T-cell (primary cell): ENCODE data around the gene BFSP2. TPM values are rescaled to one million over a fixed set of nuclear protein-coding genes. Genes with fewer than 3 reads are reported as not detected.

Experiments used
- ATAC-seq, 4 experiments: fragments of 200-7000 bp in 3 of 4; fragments of 150-1000 bp in 1 of 4; cut with Tn5 transposase; replicated peaks in 1 of 4; 1 replicate in 3 of 4; 2 replicates in 1 of 4; pipeline ENCODE4 v1.10.0; 2021; ENCODE audit warnings: moderate library complexity in 3 of 4, mild to moderate bottlenecking in 2 of 4, moderate number of reproducible peaks in 1 of 4
- CTCF ChIA-PET, 2 donors: fragments of 300-600 bp; sonication (Branson Sonifier 250); formaldehyde crosslinking; loops; one replicate each; lab custom pipeline; 2022; ENCODE audit warnings: antibody characterized with exemption in 2 of 2; lab: Charles Lee
- POLR2A ChIA-PET, 2 donors: fragments of 300-600 bp; sonication (Branson Sonifier 250); formaldehyde crosslinking; loops; one replicate each; lab custom pipeline; 2022; ENCODE audit warnings: antibody characterized with exemption in 2 of 2; lab: Charles Lee
- DNase-seq, 35 experiments: peaks; one replicate each; pipeline versions ENCODE4 v3.0.0 to v3.0.0-alpha.2; 2013 to 2023
- H3K27ac ChIP-seq: one replicate; pipeline ENCODE4 v1.5.1; 2013; ENCODE audit warnings: low read length
- H3K27me3 ChIP-seq, 2 experiments: replicated peaks in 1 of 2; 1 replicate in 1 of 2; 2 replicates in 1 of 2; pipeline versions ENCODE4 v1.6.1 to v1.7.0; 2013; ENCODE audit warnings: low read length in 1 of 2, mixed read lengths in 1 of 2; ENCODE audit not compliant: control insufficient read depth in 2 of 2, insufficient read depth in 2 of 2; ENCODE audit errors: extremely low read depth in 1 of 2
- H3K36me3 ChIP-seq, 2 donors: 1 replicate in 1 of 2; 2 replicates in 1 of 2; pipeline versions ENCODE4 v1.6.1 to v1.7.0; 2013; ENCODE audit warnings: low read length in 1 of 2; ENCODE audit not compliant: control insufficient read depth in 2 of 2, insufficient read depth in 1 of 2; ENCODE audit errors: extremely low read depth in 1 of 2
- H3K4me1 ChIP-seq, 2 experiments: 1 replicate in 1 of 2; 2 replicates in 1 of 2; pipeline versions ENCODE4 v1.6.1 to v1.7.0; 2013; ENCODE audit warnings: low read length in 2 of 2, mixed read lengths in 1 of 2; ENCODE audit not compliant: insufficient read depth in 2 of 2, control insufficient read depth in 1 of 2; ENCODE audit errors: extremely low read depth in 1 of 2
- H3K4me3 ChIP-seq, 2 donors: 1 replicate in 1 of 2; 2 replicates in 1 of 2; pipeline versions ENCODE4 v1.5.1 to v1.7.0; 2013; ENCODE audit warnings: mild to moderate bottlenecking in 2 of 2, low read length in 1 of 2, moderate library complexity in 1 of 2; ENCODE audit not compliant: control insufficient read depth in 1 of 2; ENCODE audit errors: extremely low read depth in 1 of 2
- H3K9me3 ChIP-seq: 2 replicates; pipeline ENCODE4 v1.7.0; 2013
- H3K27ac Mint-ChIP-seq, 2 donors: one replicate each; pipeline ENCODE4 v1.8.0; 2020 to 2021; ENCODE audit warnings: mild to moderate bottlenecking in 2 of 2, mixed read lengths in 2 of 2
- H3K27me3 Mint-ChIP-seq, 2 donors: one replicate each; pipeline ENCODE4 v1.8.0; 2021 to 2022; ENCODE audit warnings: mixed read lengths in 2 of 2
- H3K36me3 Mint-ChIP-seq: one replicate; pipeline ENCODE4 v1.8.0; 2021; ENCODE audit warnings: mixed read lengths
- H3K4me1 Mint-ChIP-seq, 3 donors: one replicate each; pipeline ENCODE4 v1.8.0; 2020 to 2022; ENCODE audit warnings: mixed read lengths in 3 of 3, mild to moderate bottlenecking in 1 of 3
- H3K4me3 Mint-ChIP-seq, 3 donors: one replicate each; pipeline ENCODE4 v1.8.0; 2020 to 2022; ENCODE audit warnings: mild to moderate bottlenecking in 3 of 3, mixed read lengths in 3 of 3, moderate library complexity in 3 of 3
- H3K9me3 Mint-ChIP-seq, 3 donors: one replicate each; pipeline ENCODE4 v1.8.0; 2020 to 2022; ENCODE audit warnings: mixed read lengths in 3 of 3
- WGBS: methylation state at CpG from one replicate; pipeline ENCODE4 v1.1.5; 2013; ENCODE audit warnings: missing lambda C conversion rate; ENCODE audit not compliant: insufficient coverage; 5-methylcytosine and 5-hydroxymethylcytosine counted together
- total RNA-seq, 35 experiments: library from RNA in 6 of 35; stranded (reverse) in 6 of 35; fragments of 120-200 nt in 1 of 35; gene quantifications; one replicate each; pipeline versions ENCODE4 v1.2.1 to v1.2.4 and lab custom pipeline; 2013 to 2026

Gene BFSP2
- total RNA-seq, 5 donors from 2014 or later (not counting 1 experiment from before 2014, with no cell fraction given), result 0.98 TPM; not detected in 4

DNA sequence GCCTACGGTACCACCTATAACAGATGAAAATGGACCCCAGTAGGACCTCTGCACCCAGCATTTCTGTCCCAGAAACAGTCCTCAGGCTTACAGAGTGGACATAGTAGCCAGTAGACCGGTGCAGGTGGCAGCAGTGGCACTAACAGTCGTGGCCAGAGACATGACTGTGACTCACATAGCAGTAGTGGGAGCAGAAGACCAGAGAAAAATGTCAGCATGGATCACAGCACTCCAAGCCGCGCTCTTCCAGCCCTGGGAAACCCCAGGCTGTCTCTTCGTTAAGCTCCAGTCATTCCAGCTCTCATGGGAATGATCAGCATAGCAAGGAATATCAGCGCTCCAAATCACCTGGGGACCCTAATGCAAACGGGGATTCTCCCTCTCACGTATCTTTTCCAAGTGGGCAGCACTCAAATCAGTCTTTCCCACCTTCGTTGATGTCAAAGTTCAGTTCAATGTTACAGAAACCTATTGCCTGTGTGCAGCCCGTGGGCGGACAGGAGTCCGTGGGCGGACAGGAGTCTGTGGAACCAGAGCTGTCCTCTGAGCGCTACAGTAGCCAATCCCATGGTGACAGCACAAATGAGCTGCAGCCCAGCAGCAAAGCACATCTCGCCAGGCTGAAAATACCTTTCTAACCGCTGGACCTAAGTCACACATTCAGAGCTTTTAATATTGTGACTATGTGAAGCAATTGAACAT lies 10.5 kb downstream of the BFSP2 start:
- H3K27me3 ChIP-seq, result peaks cover 0 to 6% of the 10 kb centered on the region in 2 experiments
- ATAC-seq, result no peak
- H3K27me3 Mint-ChIP-seq, result peaks cover 0 to 19% of the 10 kb centered on the region in 2 donors
- H3K4me3 ChIP-seq, result no peak overlapping the region
- ChIA-PET POLR2A (no interaction called here), CTCF (no interaction called here)
- H3K36me3 Mint-ChIP-seq, result no peaks in the 10 kb centered on the region
- no peak overlapping the region for H3K27ac Mint-ChIP-seq
- 83% methylated on average over 14 of the region's 17 CpGs for WGBS
- no peak for DNase-seq
- H3K4me1 Mint-ChIP-seq, result peaks cover 7 to 12% (median 10%) of the 10 kb centered on the region in 3 donors
- H3K36me3 ChIP-seq, result no peaks in the 10 kb centered on the region
- peaks cover 0 to 5% of the 10 kb centered on the region in 2 experiments for H3K4me1 ChIP-seq
- no peak overlapping the region for H3K27ac ChIP-seq
- no peaks in the 10 kb centered on the region for H3K9me3 ChIP-seq
- no peak overlapping the region for H3K4me3 Mint-ChIP-seq
- no peaks in the 10 kb centered on the region for H3K9me3 Mint-ChIP-seq

DNA sequence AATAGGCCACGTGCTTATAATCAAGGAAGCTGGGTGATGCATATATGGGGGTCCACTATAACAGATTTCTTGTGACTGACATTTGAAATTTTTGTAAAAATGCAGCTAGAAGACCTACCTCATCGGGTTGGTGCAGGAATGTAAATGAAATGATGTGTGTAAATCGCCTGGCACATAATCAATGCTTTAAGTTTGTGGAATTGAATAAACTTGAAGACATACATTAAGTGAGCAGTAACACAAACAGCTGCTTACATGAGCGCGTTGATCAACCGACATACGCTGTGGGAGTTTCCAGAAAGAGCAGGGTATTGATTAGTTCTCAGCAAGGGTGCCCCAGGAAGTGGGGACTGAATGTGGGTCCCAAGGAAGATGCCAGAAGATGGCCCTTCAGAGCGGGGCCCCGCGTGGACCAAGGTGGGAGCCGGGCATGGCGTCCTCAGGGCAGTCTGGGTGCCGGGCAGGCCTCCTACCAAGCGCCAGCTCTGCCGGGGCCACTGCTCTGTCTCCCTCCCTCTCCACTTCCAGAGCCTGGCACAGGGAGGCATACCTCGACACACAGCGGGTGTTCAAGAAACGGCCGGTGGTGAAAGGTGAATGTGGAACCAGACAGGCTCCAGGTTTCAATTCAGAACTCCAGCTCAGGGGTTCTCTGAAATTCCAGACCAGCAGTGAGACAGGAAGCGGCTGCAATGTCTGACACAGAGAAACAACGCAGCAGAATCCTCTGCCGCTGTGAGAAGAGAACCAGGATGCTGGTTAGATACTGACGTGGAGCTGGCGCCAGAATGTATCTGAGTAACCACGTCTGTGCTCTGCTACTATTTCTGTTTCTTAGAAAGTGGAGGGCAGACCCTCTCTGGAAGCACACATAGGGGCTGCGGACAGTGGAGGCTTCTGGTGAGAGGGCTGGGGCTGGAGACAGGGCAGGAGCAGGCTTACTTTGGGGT lies 12.6 kb downstream of the BFSP2 start:
- WGBS, result 82% methylated on average over 21 of the region's 26 CpGs

DNA sequence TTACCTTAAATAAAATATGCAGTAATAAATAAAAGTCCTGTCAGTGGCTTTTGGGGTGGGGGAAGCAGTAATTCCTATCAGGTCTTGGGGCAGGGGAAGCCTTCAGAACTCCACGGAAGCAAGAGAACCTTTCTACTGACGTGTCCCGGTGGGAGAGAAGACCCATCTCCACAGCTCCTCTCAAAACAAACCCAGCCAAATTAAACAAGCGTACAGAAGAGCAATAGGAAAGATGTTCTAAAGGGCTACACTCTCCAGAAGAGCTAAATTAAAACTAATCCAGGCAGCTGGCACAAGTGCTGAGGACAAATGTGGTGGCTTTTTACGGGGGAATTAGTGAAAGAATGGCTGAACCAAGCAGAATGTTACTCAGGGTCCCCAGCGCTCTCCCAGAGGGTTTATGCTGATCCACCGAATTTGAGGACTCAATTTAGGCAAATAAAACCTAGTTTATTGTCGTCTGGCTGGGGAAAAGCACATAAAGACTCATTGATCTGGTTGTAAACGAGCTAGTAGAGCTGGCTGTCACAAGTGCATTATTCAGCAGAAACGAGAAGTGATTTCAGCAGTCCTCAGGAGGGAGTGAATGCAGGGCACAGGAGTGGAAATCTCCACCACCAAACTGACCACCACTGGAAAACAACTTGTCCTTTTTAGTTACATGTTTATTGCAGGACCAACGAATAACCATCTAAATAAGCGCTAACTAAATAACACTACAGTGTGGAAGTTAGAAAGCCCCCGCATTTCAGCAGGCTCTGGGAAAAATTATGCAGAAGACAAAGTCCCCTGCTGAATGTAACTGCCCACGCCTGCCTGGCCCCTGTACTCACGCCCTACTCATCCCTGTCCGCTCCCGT lies 13.5 kb downstream of the BFSP2 start:
- Mint-ChIP-seq H3K4me1 (peaks cover 7 to 12% (median 10%) of the 10 kb centered on the region in 3 donors), H3K4me3 (peak overlapping the region in 2 of 3 donors; percentile 21)
- no peak for DNase-seq

More for the DNA sequence above, 12.6 kb downstream of the BFSP2 start:
- Mint-ChIP-seq H3K27ac (no peak overlapping the region), H3K27me3 (peaks cover 0 to 9% of the 10 kb centered on the region in 2 donors), H3K4me1 (peaks cover 7 to 12% (median 10%) of the 10 kb centered on the region in 3 donors), H3K9me3 (no peaks in the 10 kb centered on the region), H3K36me3 (no peaks in the 10 kb centered on the region), H3K4me3 (peak overlapping the region in 1 of 3 donors; percentile 21)
- Histone ChIP-seq H3K36me3 (no peaks in the 10 kb centered on the region), H3K27me3 (no peaks in the 10 kb centered on the region), H3K27ac (no peak overlapping the region), H3K4me1 (peaks cover 0 to 5% of the 10 kb centered on the region in 2 experiments), H3K9me3 (no peaks in the 10 kb centered on the region), H3K4me3 (no peak overlapping the region)
- POLR2A ChIA-PET, result interaction anchor here in 1 of 2 donors (0.9 kb wide), 1 partner anchor 677 kb away, joined by 3 read pairs; no protein-coding TSS in a partner anchor
- CTCF ChIA-PET, result no interaction called here
- ATAC-seq (peak in 2 of 4 experiments; percentile 9 to 57), DNase-seq (no peak)

DNA sequence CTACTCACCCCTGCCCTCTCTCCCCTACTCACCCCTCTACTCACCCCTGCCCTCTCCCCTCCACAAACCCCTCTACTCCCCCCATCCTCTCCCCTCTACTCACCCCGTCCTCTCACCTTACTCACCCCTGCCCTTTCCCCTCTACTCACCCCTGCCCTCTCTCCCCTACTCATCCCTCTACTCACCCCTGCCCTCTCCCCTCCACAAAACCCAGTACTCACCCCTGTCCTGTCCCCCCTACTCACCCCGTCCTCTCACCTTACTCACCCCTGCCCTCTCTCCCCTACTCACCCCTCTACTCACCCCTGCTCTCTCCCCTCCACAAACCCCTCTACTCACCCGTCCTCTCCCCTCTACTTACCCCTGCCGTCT lies 14.2 kb downstream of the BFSP2 start:
- Mint-ChIP-seq H3K4me1 (peaks cover 7 to 12% (median 10%) of the 10 kb centered on the region in 3 donors), H3K27ac (no peak overlapping the region), H3K27me3 (peaks cover 0 to 8% of the 10 kb centered on the region in 2 donors), H3K36me3 (no peaks in the 10 kb centered on the region), H3K4me3 (no peak overlapping the region), H3K9me3 (no peaks in the 10 kb centered on the region)
- Histone ChIP-seq H3K4me1 (peaks cover 0 to 5% of the 10 kb centered on the region in 2 experiments), H3K9me3 (no peaks in the 10 kb centered on the region), H3K4me3 (no peak overlapping the region), H3K27ac (no peak overlapping the region), H3K27me3 (no peaks in the 10 kb centered on the region), H3K36me3 (no peaks in the 10 kb centered on the region)
- POLR2A ChIA-PET, result no interaction called here
- 85% methylated on average over 3 of the region's 4 CpGs for whole genome bisulfite sequencing
- ATAC-seq (no peak), DNase-seq (no peak)
- CTCF ChIA-PET, result interaction anchor here in 1 of 2 donors (0.5 kb wide), 1 partner anchor 10 kb away, joined by 3 read pairs; no protein-coding TSS in a partner anchor

More for the DNA sequence above, 13.5 kb downstream of the BFSP2 start:
- H3K27ac Mint-ChIP-seq, result peak overlapping the region; percentile 30 to 51
- Histone ChIP-seq H3K4me1 (peaks cover 0 to 5% of the 10 kb centered on the region in 2 experiments), H3K36me3 (no peaks in the 10 kb centered on the region), H3K27ac (no peak overlapping the region), H3K9me3 (no peaks in the 10 kb centered on the region), H3K27me3 (no peaks in the 10 kb centered on the region), H3K4me3 (no peak overlapping the region)
- POLR2A ChIA-PET, result no interaction called here
- no peak for ATAC-seq
- no peaks in the 10 kb centered on the region for H3K36me3 Mint-ChIP-seq
- CTCF ChIA-PET, result interaction anchor here in 1 of 2 donors (0.5 kb wide), 1 partner anchor 10 kb away, joined by 3 read pairs; no protein-coding TSS in a partner anchor
- H3K27me3 Mint-ChIP-seq, result peaks cover 0 to 8% of the 10 kb centered on the region in 2 donors
- WGBS, result 45% methylated on average over 11 of the region's 17 CpGs
- no peaks in the 10 kb centered on the region for H3K9me3 Mint-ChIP-seq

DNA sequence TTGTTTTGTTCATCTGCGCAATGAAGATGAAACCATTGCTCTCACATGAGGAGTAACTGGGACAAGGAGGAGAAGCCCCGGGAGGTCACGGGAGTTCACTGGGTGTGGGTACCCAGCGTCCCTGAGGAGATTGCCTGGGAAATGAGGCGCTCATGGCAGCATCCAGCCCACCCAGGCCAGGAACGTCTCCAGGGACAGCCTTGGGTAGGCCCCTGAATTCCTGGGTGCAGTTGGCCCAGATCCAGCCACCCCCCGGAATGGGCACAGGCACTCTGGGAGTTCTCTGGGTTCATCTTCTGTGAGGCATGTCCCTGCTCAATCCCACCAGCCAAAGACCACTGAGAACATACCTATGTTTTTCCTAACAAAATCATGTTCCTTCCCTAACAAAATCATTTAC lies 18.5 kb downstream of the BFSP2 start:
- Mint-ChIP-seq H3K9me3 (no peaks in the 10 kb centered on the region), H3K4me3 (no peak overlapping the region), H3K4me1 (peaks cover 3 to 5% (median 3%) of the 10 kb centered on the region in 3 donors), H3K27me3 (peaks cover 0 to 3% of the 10 kb centered on the region in 2 donors), H3K27ac (no peak overlapping the region), H3K36me3 (no peaks in the 10 kb centered on the region)
- 88% methylated on average over 6 of the region's 7 CpGs for WGBS
- Histone ChIP-seq H3K27me3 (peaks cover 0 to 3% of the 10 kb centered on the region in 2 experiments), H3K4me1 (no peaks in the 10 kb centered on the region), H3K9me3 (no peaks in the 10 kb centered on the region), H3K27ac (no peak overlapping the region), H3K36me3 (no peaks in the 10 kb centered on the region), H3K4me3 (no peak overlapping the region)
- POLR2A ChIA-PET, result no interaction called here
- no peak for DNase-seq
- CTCF ChIA-PET, result no interaction called here
- no peak for ATAC-seq
